K562 (cell line): ENCODE measurements around the gene ZCWPW1. TPM values are rescaled to one million over a fixed set of nuclear protein-coding genes. Genes with fewer than 3 reads are reported as not detected.

Experiments used
- ATAC-seq: fragments of 200-7000 bp; cut with Tn5 transposase; 3 replicates; pipeline ENCODE4 v1.9.1; 2020; ENCODE audit warnings: moderate library complexity
- BruUV-seq: library from RNA; stranded (reverse); fragments of 400-500 nt; replicated peaks from 2 replicates; lab custom pipeline; 2021; lab: Mats Ljungman, UMichigan
- CTCF ChIA-PET: fragments of 300-600 bp; formaldehyde crosslinking; extraction: SDS; loops from one replicate; lab custom pipeline; 2021; ENCODE audit warnings: low intra/inter-chr PET ratio; lab: Yijun Ruan, JAX
- POLR2A ChIA-PET: fragments of 300-600, 350-650 bp; sonication (Branson Sonifier 250); formaldehyde crosslinking; extraction: SDS; loops from one replicate; lab custom pipeline; 2021; ENCODE audit warnings: antibody characterized with exemption, inconsistent platforms; lab: Yijun Ruan, JAX
- DNase-seq, 4 experiments: peaks; one replicate each; pipeline versions ENCODE4 v3.0.0 to v3.0.0-alpha.2; 2011 to 2018; ENCODE audit warnings: low spot score in 3 of 4, mixed read lengths in 3 of 4; ENCODE audit errors: extremely low read depth in 1 of 4
- FAIRE-seq: peaks from 2 replicates; lab custom pipeline; 2011; peaks lifted over from hg19 to GRCh38; lab: Jason Lieb, UNC
- H2AFZ ChIP-seq: 2 replicates; pipeline ENCODE4 v1.6.0; 2011; ENCODE audit warnings: low read depth, low read length, control low read depth, inconsistent platforms
- H3K27ac ChIP-seq: fragments of 200-600 bp; 3 replicates; pipeline ENCODE4 v1.8.0; 2011; ENCODE audit warnings: low read depth, mild to moderate bottlenecking, control low read depth, inconsistent platforms, low read length, moderate library complexity, mixed read lengths; ENCODE audit errors: extremely low read depth
- H3K27me3 ChIP-seq, 2 experiments: fragments of 300-600 bp in 1 of 2; 2 replicates in 1 of 2; 3 replicates in 1 of 2; pipeline versions ENCODE4 v1.6.0 to v1.8.0; 2011; ENCODE audit warnings: inconsistent platforms in 2 of 2, low read length in 2 of 2, mild to moderate bottlenecking in 1 of 2, mixed read lengths in 1 of 2, moderate library complexity in 1 of 2; ENCODE audit not compliant: control insufficient read depth in 2 of 2, insufficient read depth in 2 of 2
- H3K36me3 ChIP-seq: fragments of 300-600 bp; 3 replicates; pipeline ENCODE4 v1.8.0; 2011; ENCODE audit warnings: mild to moderate bottlenecking, low read length, inconsistent platforms; ENCODE audit not compliant: control insufficient read depth, insufficient read depth
- H3K4me1 ChIP-seq, 2 experiments: fragments of 200-600 bp in 1 of 2; replicated peaks in 1 of 2; 2 replicates in 1 of 2; 3 replicates in 1 of 2; pipeline versions ENCODE4 v1.5.1 to v1.8.0; 2011; ENCODE audit warnings: inconsistent platforms in 2 of 2, low read length in 2 of 2, mild to moderate bottlenecking in 1 of 2, mixed read lengths in 1 of 2, moderate library complexity in 1 of 2; ENCODE audit not compliant: control insufficient read depth in 2 of 2, insufficient read depth in 2 of 2
- H3K4me2 ChIP-seq: 2 replicates; pipeline ENCODE4 v1.6.1; 2011; ENCODE audit warnings: low read length, control low read depth, inconsistent platforms, mixed read lengths; ENCODE audit not compliant: insufficient read depth
- H3K4me3 ChIP-seq: fragments of 200-600 bp; sonication (generic), shearing (Covaris generic); 2 replicates; pipeline ENCODE4 v1.5.1; 2016; ENCODE audit warnings: control low read depth, inconsistent platforms
- H3K79me2 ChIP-seq: fragments of 200-600 bp; 3 replicates; pipeline ENCODE4 v1.8.0; 2011; ENCODE audit warnings: low read length, inconsistent platforms; ENCODE audit not compliant: control insufficient read depth, insufficient read depth
- H3K9ac ChIP-seq, 2 experiments: 2 replicates each; pipeline versions ENCODE4 v1.6.0 to v1.6.1; 2011; ENCODE audit warnings: low read depth in 2 of 2, low read length in 2 of 2, control low read depth in 1 of 2, inconsistent platforms in 1 of 2, mild to moderate bottlenecking in 1 of 2, mixed read lengths in 1 of 2; ENCODE audit not compliant: insufficient read depth in 1 of 2
- H3K9me1 ChIP-seq: one replicate; pipeline ENCODE4 v1.6.0; 2011; ENCODE audit warnings: inconsistent platforms, mild to moderate bottlenecking, low read length, moderate library complexity; ENCODE audit not compliant: control insufficient read depth, insufficient read depth
- H3K9me3 ChIP-seq: replicated peaks from 2 replicates; pipeline ENCODE4 v1.5.1; 2011; ENCODE audit warnings: low read depth, low read length, inconsistent platforms; ENCODE audit not compliant: control insufficient read depth, insufficient read depth
- H4K20me1 ChIP-seq: replicated peaks from 2 replicates; pipeline ENCODE4 v1.6.1; 2011; ENCODE audit warnings: low read length, inconsistent platforms, mixed read lengths; ENCODE audit not compliant: control insufficient read depth, insufficient read depth
- CEBPB ChIP-seq: fragments of 450-650 bp; IDR thresholded peaks from 2 replicates; pipeline ENCODE4 v1.6.1; 2016; ENCODE audit warnings: missing genetic modification characterization, missing compliant biosample characterization
- PTBP1 ChIP-seq: fragments of 200-400 bp; formaldehyde crosslinking; IDR thresholded peaks from 2 replicates; pipeline ENCODE4 v1.6.1; 2017; ENCODE audit warnings: low read depth, low read length
- RBBP5 ChIP-seq: fragments of 200-600 bp; sonication (generic); IDR thresholded peaks from 2 replicates; pipeline ENCODE4 v1.6.1; 2012; ENCODE audit warnings: borderline replicate concordance, mild to moderate bottlenecking, low read length, control low read depth, inconsistent platforms; ENCODE audit not compliant: insufficient read depth, poor library complexity, severe bottlenecking
- SRSF1 ChIP-seq: fragments of 200-400 bp; formaldehyde crosslinking; IDR thresholded peaks from 2 replicates; pipeline ENCODE4 v1.6.1; 2017; ENCODE audit warnings: mild to moderate bottlenecking, low read depth, low read length, moderate library complexity
- ZBTB7A ChIP-seq: IDR thresholded peaks from 2 replicates; pipeline ENCODE4 v1.6.1; 2011; ENCODE audit warnings: low read depth, mild to moderate bottlenecking, low read length, moderate library complexity, borderline replicate concordance; ENCODE audit not compliant: control insufficient read depth
- WGBS: fragments of 100-300 bp; shearing (Covaris generic); methylation state at CpG from one replicate; pipeline ENCODE4 v1.1.6; 2016; ENCODE audit warnings: low coverage, mixed read lengths; ENCODE audit not compliant: insufficient coverage; ENCODE audit errors: missing lambda C conversion rate; 5-methylcytosine and 5-hydroxymethylcytosine counted together
- in situ Hi-C: fragments of 300-500 bp; cut with MboI; formaldehyde crosslinking; loops from 4 replicates; pipeline ENCODE4 v1.15.0; 2018; ENCODE audit warnings: inconsistent platforms, mixed read lengths
- intact Hi-C: fragments of 100-400 bp; cut with micrococcal nuclease; formaldehyde crosslinking; loops from 2 replicates; pipeline ENCODE4 v1.14.2; 2022
- polyA plus RNA-seq, 8 experiments: library from polyadenylated mRNA; depleted of rRNA in 4 of 8; stranded (reverse) in 5 of 8; unstranded in 3 of 8; fragments of >200 nt; fragmentation: Nextera tagmentation in 2 of 8; fragmentation: Illumina TruSeq in 1 of 8; extraction: Ambion mirVana in 2 of 8; extraction: Trizol in 1 of 8; gene quantifications; 2 replicates each; pipeline versions ENCODE4 v1.2.1 to v1.2.3, GENCODE V29; 2011 to 2014; ENCODE audit warnings: inconsistent platforms in 1 of 8, missing spikeins in 1 of 8
- total RNA-seq, 7 experiments: library from RNA; depleted of rRNA in 6 of 7; stranded (reverse); fragments of >200 nt in 6 of 7; fragmentation: Illumina TruSeq in 2 of 7; extraction: Trizol in 2 of 7; gene quantifications; 2 replicates each; pipeline versions ENCODE4 v1.2.1 to v1.2.3, GENCODE V29; 2011 to 2021; ENCODE audit warnings: low replicate concordance in 1 of 7
- TF ChIP-seq, protein P1 (sequence below): sonication (generic); formaldehyde crosslinking; IDR thresholded peaks from 2 replicates; pipeline ENCODE4 v1.8.0; 2022; ENCODE audit warnings: missing genetic modification reagents, mild to moderate bottlenecking, moderate library complexity, borderline replicate concordance

The ZCWPW1 gene
- total and polyA plus RNA-seq, 9 of the 15 experiments (the other 6 are each of a cell fraction or from before 2014, with no cell fraction given), result 0.18 to 1.7 (median 1.2) TPM

DNA sequence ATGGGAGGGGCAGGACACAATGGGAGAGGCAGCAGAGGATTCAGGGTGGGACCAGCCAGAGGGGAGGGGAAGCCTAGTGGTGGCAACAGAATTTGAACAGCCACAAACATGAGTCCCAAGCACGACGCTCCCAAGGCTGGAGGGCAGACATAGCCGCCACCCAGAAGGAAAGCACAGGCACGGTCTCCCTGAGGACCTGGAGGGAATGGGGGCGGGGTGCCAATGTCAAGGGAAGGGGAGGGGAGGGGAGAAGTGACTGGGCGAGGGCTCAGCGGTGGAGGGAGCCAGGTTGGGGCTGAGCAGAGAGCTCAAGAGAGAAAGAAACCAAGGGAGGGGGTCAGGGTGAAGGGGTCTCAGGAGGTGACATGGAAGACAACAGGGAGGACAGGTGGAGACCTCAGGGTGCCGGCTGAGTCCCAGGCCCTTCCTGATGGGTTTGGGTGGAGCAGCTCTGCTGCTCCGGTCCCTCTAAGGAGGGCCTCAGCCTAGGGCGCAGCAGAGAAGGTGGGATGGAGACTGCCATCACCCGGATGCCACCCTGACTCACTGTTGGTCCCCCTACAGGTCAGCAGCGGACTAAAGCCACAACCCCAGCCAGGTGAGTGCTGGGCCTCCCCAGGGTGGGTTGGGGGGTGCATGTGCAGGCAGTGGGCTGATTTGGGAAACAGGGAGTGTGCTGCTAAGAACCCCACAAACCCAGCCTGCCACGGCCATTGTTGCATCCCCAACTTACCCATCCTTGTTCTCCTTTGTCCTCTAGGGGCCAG is 31.0 kb downstream of the ZCWPW1 start (continued):
- 0 out of 2 replicates have a peak, but pooled peaks have one; percentile 32 for TF ChIP-seq ZBTB7A

DNA sequence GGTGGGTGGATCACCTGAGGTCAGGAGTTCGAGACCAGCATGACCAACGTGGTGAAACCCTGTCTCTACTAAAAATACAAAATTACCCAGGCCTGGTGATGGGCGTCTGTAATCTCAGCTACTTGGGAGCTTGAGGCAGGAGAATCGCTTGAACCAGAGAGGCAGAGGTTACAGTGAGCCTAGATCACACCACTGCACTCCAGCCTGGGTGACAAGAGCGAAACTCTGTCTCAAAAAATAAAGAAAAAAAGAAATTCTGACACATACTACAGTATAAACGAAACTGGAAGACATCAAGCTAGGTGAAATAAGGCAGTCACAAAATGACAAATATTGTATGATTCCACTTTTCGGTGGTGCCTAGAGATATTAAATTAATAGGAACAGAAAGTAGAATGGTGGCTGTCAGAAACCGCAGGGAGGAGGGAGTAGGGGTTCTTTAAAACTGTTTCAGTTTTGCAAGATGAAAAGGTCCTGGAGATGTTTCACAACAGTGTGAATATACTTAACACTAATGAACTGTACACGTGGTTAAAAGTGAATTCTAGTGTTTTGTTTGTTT is 32.0 kb downstream of the ZCWPW1 start:
- TF ChIP-seq RBBP5 (no peak), SRSF1 (no peak), PTBP1 (no peak), CEBPB (tag) (peak; percentile 56)
- TF ChIP-seq, protein P1, sequence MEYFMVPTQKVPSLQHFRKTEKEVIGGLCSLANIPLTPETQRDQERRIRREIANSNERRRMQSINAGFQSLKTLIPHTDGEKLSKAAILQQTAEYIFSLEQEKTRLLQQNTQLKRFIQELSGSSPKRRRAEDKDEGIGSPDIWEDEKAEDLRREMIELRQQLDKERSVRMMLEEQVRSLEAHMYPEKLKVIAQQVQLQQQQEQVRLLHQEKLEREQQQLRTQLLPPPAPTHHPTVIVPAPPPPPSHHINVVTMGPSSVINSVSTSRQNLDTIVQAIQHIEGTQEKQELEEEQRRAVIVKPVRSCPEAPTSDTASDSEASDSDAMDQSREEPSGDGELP (CRISPR knock-in tag), result no peak
- BruUV-seq, result no TSS peak
- WGBS, result 16% methylated on average over 9 of the region's 9 CpGs
- no peak for DNase-seq
- in situ Hi-C loops (no loop called here), intact Hi-C loops (no loop called here)
- Histone ChIP-seq H3K4me3 (no peak overlapping the region), H3K79me2 (no peaks in the 10 kb centered on the region), H3K27ac (no peak overlapping the region), H3K36me3 (no peaks in the 10 kb centered on the region), H3K9me1 (no peaks in the 10 kb centered on the region), H3K4me1 (peaks cover 0 to 14% of the 10 kb centered on the region in 2 experiments; a peak in 2 of 5 replicates), H3K9ac (no peak overlapping the region), H4K20me1 (no peaks in the 10 kb centered on the region), H3K9me3 (no peaks in the 10 kb centered on the region), H2AFZ (no peak overlapping the region), H3K27me3 (peaks cover 11 to 13% of the 10 kb centered on the region in 2 experiments; a peak in 4 of 5 replicates), H3K4me2 (no peak overlapping the region)
- POLR2A ChIA-PET, result interaction anchor here (1.5 kb wide), 1 partner anchor 10 kb away, joined by 4 read pairs; no protein-coding TSS in a partner anchor
- CTCF ChIA-PET, result no interaction called here
- FAIRE-seq, result no peak
- no peak for ATAC-seq
